ENCODE data around the gene THOC6. TPM values are rescaled to one million over a fixed set of nuclear protein-coding genes. Genes with fewer than 3 reads are reported as not detected.

THOC6 gene
- total RNA-seq, 1 donor from 2014 or later, result 40.1 TPM

- H3K27ac Mint-ChIP-seq (ENCODE audit: unreplicated experiment), result no peak overlapping the region
- peaks cover 3% of the 10 kb centered on the region for H3K4me1 Mint-ChIP-seq (ENCODE audit: unreplicated experiment)
- no peaks in the 10 kb centered on the region for H3K9me3 Mint-ChIP-seq (ENCODE audit: unreplicated experiment)
- no peaks in the 10 kb centered on the region for H3K36me3 Mint-ChIP-seq (ENCODE audit: unreplicated experiment)
- H3K27me3 Mint-ChIP-seq (ENCODE audit: unreplicated experiment), result peaks cover 38% of the 10 kb centered on the region
- no peak overlapping the region for H3K4me3 Mint-ChIP-seq (ENCODE audit: unreplicated experiment)
- no peak for TF ChIP-seq CTCF (IDR thresholded peaks at IDR 0.05)
- no peak for DNase-seq (ENCODE audit: extremely low spot score, unreplicated experiment)
Observed at GRCh38 chr16:3007059-3007956, 16.5 kb upstream of the THOC6 start.

GRCh38 chr16:3007957-3008689 is 15.7 kb upstream of the THOC6 start:
- DNase-seq (ENCODE audit: extremely low spot score, unreplicated experiment), result no peak
- Mint-ChIP-seq H3K27ac (ENCODE audit: unreplicated experiment) (no peak overlapping the region), H3K36me3 (ENCODE audit: unreplicated experiment) (no peaks in the 10 kb centered on the region), H3K9me3 (ENCODE audit: unreplicated experiment) (no peaks in the 10 kb centered on the region), H3K27me3 (ENCODE audit: unreplicated experiment) (peaks cover 45% of the 10 kb centered on the region), H3K4me3 (ENCODE audit: unreplicated experiment) (no peak overlapping the region), H3K4me1 (ENCODE audit: unreplicated experiment) (peaks cover 10% of the 10 kb centered on the region)
- no peak for TF ChIP-seq CTCF (IDR thresholded peaks at IDR 0.05)

GRCh38 chr16:3008690-3009037 is 15.2 kb upstream of the THOC6 start:
- no peak for TF ChIP-seq CTCF (IDR thresholded peaks at IDR 0.05)
- no peak overlapping the region for H3K4me3 Mint-ChIP-seq (ENCODE audit: unreplicated experiment)
- peaks cover 45% of the 10 kb centered on the region for H3K27me3 Mint-ChIP-seq (ENCODE audit: unreplicated experiment)
- H3K4me1 Mint-ChIP-seq (ENCODE audit: unreplicated experiment), result peaks cover 10% of the 10 kb centered on the region
- no peaks in the 10 kb centered on the region for H3K9me3 Mint-ChIP-seq (ENCODE audit: unreplicated experiment)
- DNase-seq (ENCODE audit: extremely low spot score, unreplicated experiment), result no peak
- H3K36me3 Mint-ChIP-seq (ENCODE audit: unreplicated experiment), result no peaks in the 10 kb centered on the region
- H3K27ac Mint-ChIP-seq (ENCODE audit: unreplicated experiment), result no peak overlapping the region

- no peaks in the 10 kb centered on the region for H3K36me3 Mint-ChIP-seq (ENCODE audit: unreplicated experiment)
- no peak overlapping the region for H3K4me3 Mint-ChIP-seq (ENCODE audit: unreplicated experiment)
- peaks cover 50% of the 10 kb centered on the region for H3K27me3 Mint-ChIP-seq (ENCODE audit: unreplicated experiment)
- no peak for TF ChIP-seq CTCF (IDR thresholded peaks at IDR 0.05)
- no peaks in the 10 kb centered on the region for H3K9me3 Mint-ChIP-seq (ENCODE audit: unreplicated experiment)
- H3K4me1 Mint-ChIP-seq (ENCODE audit: unreplicated experiment), result peaks cover 10% of the 10 kb centered on the region
- no peak for DNase-seq (ENCODE audit: extremely low spot score, unreplicated experiment)
- H3K27ac Mint-ChIP-seq (ENCODE audit: unreplicated experiment), result no peak overlapping the region
Observed at GRCh38 chr16:3009568-3010390, 14.1 kb upstream of the THOC6 start.
